DMS153 treated with DMSO at 0.1 percent for 48 hours (cell line): Measurements from ENCODE around the gene TOM1L2.

Source experiments
- DNase-seq: peaks from one replicate; lab custom pipeline; 2025; ENCODE audit not compliant: unreplicated experiment; lab: John Stamatoyannopoulos, UW

TOM1L2 gene

DNA sequence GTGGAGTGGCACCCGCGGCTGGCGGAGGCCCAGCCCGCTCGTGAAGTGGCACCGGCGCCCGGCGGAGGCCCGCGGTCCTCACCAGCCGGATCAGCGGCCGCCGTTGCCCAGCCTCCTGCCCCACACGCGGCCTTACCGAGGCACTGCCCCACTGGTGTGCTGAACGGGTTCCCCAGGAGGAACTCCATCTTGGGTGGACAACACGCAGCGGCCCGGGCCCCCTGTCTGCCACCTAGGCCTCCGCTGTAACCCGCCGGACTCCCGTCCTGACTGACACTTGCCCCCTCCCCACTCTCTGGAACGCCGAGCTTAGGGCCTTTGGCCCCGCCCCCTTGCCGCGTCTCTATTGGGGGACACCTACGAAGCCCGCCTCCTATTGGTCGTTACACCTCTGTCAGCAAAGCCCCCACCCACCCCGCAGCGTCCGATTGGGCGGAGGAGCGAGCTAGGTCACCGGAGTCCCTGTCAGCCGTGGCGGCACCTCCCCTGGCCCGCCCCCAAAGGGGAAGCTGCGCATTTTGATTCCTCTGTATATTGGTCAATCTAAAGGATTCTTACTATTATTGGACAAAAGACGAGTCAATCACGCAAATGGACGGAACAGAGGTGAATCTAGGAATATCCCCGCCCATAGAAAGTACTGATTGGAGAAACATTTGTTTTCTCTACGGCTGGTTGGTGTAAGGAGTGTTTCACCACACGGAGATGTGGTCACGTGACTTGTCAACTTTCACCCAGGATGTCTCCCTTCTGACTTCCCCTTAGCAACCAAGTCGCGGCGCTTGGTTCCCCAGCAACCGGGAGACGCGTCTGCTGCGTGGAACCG lies at the start of gene TOM1L2, which contains the start of gene DRC3:
TOM1L2 (minus strand) TSS at position 275 of the 826 bp plus-strand sequence; CDS start at position 188, 87 bp downstream.
DRC3 (plus strand) TSS at position 737 of the 826 bp plus-strand sequence. CDS start 4,737 bp downstream, outside the sequence.
- peak; percentile 98 for DNase-seq

DNA sequence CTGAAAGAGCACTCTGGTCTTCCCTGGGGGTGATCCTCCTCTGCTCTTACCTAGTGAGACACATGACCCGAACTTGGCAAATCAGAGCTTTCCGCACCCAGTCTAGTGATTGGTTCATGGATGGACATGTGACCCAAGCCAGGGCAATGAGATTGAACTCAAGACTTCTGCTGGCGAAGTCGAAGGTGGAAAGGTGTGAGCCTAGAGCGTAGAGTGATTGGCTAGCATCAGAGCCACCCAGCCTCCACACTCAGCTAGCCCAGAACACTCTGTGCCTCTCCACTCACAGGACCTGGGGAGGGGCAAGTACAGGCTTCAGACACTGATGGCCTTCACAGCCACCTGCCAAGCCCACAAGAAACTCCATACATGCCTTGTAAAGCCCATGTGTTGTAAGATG lies 49.2 kb upstream of the TOM1L2 start:
- DNase-seq = no peak

DNA sequence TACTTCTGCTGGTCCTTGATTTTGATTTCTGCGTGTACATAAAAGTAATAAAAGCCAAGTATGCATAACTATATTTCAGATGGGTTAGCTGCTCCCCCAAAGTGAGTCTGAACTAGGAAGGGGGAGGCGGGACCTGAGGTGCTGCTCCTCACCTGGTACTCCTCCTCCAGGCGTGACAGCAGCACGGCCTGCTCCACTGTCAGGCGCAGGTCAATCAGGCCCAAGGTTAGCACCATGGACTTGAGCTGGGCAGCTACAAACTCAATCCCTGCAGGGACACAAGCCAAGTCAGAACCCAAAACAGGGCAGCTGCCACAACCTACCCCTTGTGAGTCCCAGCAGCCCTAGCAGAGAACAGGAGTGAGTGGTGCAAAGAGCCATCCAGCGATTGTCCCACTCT lies 48.8 kb upstream of the TOM1L2 start:
- DNase-seq = no peak

DNA sequence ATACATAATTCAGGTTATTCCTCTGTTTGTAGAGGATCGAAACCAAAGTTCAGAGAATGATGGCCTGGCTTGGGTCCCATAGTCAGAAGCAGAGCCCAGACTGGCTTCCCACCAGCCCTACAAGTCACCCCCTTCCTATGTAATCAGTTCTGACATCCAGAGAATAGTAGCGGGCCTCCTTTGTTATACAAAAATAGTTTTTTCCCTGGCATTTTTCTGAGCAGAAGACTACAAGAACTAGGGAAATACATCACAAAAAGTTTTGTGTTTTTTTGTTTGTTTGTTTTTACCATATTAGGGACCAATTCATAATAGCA lies 47.6 kb upstream of the TOM1L2 start:
- DNase-seq = no peak

DNA sequence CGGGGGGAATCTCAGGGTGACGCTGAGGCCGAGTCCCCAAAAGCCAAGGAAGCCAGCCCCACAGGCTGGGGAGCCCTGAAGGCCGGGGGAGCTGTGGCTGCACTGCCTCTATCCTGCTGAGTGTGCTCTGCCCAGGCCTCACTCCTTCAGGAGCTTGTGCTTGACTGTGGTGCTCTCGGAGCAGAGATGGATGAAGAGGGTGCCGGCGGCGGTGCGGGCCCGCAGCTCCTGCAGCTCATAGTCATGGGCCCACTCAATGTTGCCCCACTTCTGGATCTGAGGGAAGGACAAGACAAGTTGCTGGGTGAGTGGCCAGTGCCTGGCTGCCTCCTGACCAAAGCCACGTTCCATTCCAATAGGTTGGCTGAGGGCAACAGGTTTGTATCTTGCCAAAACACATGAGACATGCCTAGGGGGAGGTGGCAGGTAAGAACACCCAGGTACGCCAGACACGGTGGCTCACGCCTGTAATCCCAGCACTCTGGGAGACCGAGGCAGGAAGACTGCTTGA lies 46.3 kb upstream of the TOM1L2 start:
- DNase-seq = no peak

DNA sequence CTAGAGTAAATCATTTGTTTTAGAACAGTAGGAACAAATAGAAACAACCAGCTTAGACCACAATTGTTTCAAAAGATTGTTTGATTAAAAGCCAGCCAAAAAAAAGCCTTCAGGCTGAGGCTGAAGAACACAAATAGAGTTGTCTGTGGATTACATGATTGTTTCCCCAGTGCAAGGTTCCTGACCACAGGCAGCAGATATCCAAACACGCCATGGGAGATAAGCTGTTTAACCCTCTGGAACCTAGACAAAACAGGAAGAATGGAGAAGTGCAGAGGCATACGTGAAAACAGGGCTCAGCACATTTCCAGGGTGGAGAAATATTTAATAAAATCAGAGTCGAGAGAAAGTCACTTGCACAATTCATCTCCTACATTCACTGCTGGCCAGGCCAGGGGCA lies 45.8 kb upstream of the TOM1L2 start:
- DNase-seq = no peak

DNA sequence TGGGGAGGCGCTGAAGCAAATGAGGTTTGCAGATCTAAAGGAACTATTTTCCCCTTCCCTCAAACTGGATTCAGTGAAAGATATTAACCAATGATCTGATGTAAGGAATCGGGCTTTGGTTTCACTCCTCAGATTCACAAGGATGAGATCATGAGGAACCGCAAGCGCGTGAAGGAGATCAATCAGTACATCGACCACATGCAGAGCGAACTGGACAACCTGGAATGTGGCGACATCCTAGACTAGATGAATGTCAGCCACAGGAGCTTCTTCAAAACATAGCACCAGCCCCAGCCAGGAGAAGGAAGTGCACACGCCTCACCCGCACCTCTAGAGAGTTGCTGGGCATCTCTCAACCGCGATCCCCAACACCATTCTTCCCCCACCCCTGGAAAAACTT lies 44.2 kb upstream of the TOM1L2 start:
- no peak for DNase-seq

DNA sequence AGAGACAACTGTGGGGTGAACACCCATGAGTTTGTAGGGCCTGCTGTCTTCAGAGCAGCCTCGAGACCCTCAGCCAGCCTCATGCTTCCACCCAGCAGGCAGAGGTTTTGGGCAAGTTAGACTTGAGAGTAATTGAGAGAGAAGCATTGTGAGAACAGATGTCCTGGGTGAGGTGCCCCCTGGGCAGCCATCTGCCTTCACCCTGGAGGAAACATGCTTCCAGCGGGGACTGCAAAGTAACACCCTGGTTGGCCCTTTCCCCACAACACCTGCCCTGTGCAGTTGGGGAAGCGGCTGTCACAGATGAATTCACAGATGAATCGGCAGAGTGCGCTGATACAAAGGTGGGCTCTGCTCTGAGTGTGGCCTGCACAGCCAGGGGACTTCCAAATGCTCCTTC lies 43.4 kb upstream of the TOM1L2 start:
- DNase-seq = no peak

DNA sequence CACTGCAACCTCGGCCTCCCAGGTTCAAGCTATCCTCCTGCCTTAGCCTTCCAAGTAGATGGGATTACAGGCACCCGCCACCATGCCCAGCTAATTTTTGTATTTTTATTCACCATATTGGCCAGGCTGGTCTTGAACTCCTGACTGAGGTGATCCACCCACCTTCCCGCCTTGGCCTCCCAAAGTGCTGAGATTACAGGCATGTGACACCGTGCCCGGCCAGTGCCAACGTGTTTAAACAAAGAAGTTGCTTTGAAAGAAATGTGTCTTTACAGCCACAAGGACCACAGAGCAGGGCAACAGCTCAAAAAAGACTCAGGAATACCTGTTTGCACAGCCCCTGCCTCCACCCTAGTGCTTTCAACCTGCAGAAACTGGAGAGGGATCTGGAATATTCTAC lies 41.8 kb upstream of the TOM1L2 start:
- DNase-seq = no peak

DNA sequence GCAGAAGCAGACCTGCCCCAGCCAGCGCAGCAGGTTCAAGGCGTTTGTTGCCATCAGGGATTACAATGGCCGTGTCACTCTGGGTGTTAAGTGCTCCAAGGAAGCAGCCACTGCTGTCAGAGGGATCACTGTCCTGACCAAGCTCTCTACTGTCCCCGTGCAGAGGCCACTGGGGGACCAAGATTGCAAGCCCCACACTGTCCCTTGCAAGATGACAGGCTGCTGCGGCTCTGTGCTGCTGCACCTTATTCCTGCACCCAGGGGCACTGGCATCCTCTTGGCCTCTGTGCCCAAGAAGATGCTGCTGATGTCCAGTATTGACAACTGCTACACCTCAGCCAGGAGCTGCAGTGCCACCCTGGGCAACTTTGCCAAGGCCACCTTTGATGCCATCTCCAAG lies 39.1 kb upstream of the TOM1L2 start:
- DNase-seq = no peak

DNA sequence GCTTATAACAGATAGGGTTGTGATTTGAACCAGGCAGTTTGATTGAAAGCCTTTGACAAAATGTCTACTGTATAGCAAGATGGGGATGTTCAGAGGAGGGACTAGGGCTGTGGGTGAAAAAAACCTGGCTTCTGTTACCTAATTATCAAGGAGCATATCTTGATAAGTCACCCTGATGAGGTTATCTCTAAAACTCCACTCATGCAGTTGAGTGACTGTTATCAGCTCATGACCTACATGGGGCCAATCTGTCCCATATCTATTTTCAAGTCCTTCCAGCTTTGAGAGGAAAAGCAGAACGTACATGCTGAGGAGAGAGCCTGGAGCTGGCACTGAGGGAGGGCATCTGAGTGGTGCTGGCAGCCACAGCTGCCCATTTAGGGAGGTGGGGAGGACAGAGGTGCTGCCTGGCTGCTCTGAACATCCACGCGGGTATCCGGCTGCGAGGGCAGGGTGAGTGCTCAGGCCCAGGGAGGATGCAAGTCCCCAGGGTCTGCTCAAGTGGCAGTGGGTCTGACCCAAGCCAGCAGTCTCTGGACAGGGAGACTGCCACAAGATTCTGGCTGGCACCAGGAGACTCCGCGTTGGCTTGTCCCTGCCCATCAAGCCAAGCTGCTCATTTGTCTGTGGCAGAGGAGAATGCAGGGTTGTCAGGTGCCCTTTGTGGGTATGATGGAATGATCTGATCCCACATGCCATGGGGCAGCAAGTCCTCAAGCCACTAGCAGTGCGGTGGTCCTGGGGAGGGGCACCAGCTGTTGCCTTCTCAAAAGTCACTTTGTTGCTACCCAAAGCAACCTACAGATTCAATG lies 37.6 kb upstream of the TOM1L2 start:
- DNase-seq = no peak

DNA sequence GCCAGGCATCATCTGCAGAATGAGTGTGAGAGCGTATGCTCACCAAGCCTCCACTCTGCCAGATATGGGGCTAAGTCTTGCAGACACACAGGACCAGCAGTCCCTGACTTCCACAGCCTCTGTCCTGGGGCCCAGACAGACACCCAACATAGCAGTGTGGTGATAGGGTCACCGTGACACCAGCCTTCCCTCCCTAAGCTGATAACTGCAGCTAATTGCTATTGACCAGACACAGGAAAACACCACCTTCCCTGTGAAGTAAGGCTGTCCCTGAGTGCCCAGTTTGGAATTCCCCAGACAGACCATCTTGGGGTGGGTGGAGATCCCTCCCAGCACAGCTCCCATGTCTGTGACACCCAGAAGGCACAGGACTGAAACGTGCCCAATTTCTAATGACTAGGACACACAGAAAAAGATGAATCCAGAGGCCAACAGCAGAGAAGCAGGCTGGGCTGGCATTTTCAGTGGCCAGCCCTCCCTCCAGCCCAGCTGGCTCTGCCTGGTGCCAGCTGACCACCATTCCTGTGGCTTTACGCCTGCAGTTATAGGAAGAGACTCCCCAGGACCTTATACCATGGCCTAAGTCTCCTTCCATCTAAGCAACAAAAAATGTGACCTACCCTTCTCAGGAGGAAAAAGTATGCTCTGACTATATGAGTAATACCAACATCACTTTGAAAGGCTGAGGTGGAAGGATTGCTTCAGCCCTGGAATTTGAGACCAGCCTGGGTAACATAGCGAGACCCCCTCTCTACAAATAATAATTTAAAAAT lies 36.5 kb upstream of the TOM1L2 start:
- no peak for DNase-seq

DNA sequence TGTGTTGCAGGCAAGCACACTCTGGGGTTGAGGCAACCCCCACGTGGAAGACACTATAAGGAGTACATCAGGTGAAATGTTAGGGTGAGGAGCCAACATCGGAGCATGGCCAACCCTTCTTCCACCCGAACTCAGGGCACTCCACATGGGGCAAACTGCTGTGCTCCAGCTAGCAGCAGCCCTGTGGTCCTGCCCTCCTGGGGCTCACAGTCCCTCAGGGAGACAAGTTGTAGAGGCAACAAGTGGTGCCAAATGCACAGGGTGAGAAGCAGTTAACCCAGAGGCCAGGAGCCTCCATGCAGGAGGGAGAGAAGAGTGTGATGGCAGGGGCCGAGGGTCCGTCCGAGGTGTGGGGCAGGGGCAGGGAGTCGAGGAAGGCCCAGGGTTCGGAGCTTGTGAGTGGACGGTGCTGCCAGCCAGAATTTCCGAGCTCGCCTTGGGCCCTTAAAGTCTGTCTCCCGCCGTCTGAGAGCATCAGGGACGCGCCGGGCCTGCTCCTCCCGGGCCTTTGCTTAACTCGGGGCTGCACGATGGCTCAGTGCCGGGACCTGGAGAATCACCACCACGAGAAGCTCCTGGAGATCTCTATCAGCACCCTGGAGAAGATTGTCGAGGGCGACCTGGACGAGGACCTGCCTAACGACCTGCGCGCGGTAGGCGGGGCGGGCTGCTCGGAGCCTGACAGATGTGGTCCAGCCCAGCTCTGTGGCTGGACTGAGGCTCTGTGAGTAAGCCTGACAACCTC lies 34.5 kb upstream of the TOM1L2 start:
- DNase-seq = no peak

DNA sequence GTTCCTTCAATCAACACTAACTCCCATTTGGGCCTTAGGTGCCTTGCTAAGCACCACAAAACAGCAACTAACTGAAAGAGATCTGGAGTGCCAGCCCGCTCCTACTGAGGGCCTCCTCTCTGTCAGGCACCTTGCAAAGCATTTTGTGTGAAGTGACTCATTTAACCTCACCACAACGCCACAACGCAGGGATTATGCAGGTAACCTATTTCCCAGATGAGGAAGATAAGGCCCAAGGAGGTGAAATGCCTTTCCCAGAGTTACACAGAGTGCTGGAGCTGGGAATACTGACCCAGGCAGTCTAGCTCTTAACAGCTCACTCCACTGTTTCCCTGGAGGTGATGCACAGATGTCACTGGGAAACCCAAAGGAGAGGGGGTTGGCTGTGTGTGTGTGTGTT lies 33.3 kb upstream of the TOM1L2 start:
- no peak for DNase-seq

DNA sequence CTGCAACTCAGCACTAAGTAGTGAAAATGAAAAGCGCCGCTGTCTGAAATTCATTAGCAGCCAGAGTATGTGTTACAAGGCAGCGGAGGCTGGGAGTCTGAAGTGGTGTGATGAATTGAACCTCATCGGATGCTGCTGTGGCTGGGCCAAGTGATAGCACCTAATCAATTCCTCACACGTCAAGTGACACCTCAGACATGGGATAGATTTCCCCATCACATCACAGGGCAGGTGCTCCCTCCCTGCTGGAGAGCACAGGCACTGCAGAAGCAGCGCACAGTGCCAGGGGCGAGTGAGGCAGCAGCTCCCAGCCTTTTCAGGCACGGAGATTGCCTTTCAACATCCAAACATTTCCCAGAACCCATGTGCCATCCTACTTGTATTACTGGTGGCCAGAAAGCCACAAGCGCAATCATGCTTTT lies 32.7 kb upstream of the TOM1L2 start:
- DNase-seq = no peak

DNA sequence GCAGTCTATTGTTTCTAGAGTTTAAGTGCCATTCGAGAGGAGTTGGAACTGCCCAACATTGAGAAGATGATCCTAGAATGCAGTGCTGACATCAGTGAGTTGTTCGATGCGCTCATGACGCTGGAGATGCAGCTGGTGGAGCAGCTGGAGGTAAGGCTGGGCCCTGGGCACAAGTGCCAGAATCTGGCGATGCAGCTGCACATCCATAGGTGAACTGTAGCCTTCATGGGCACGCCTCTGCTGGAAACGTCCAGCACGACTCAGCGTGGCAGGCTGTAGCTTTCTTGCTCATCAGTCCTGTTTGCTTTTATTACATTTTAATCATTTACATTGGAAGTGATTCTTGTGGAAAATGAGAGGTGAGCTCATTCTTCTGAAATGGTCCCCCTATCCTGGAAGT lies 32.1 kb upstream of the TOM1L2 start:
- no peak for DNase-seq

DNA sequence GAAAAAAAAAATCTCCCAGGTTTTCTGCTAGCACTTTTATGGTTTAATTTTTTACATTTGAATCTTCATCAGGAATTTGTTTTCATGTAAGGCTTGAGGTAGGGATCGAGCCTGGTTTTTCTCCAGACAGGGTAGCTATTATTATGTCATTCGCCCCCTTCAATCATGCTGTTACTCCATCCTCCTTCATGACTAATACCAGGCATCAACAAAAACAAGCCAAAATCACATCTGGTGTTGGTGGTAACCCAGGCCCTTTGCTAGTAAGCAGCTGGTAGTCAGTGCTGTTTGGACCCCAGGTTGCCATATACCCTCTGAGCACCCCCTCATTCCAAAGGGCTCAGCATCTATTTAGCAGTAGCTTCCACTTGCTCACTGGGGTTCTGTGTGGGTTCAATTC lies 30.0 kb upstream of the TOM1L2 start:
- no peak for DNase-seq

DNA sequence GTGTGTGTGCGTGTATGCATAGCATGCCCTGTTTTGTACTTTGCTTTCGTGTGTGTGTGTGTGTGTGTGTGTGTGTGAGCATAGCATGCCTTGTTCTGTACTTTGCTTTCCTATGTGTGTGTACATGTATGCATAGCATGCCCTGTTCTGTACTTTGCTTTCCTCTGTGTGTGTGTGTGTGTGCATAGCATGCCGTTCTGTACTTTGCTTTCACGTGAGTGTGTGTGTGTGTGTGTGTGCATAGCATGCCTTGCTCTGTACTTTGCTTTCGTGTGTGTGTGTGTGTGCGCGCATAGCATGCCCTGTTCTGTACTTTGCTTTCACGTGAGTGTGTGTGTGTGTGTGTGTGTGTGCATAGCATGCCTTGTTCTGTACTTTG lies 27.8 kb upstream of the TOM1L2 start:
- no peak for DNase-seq

DNA sequence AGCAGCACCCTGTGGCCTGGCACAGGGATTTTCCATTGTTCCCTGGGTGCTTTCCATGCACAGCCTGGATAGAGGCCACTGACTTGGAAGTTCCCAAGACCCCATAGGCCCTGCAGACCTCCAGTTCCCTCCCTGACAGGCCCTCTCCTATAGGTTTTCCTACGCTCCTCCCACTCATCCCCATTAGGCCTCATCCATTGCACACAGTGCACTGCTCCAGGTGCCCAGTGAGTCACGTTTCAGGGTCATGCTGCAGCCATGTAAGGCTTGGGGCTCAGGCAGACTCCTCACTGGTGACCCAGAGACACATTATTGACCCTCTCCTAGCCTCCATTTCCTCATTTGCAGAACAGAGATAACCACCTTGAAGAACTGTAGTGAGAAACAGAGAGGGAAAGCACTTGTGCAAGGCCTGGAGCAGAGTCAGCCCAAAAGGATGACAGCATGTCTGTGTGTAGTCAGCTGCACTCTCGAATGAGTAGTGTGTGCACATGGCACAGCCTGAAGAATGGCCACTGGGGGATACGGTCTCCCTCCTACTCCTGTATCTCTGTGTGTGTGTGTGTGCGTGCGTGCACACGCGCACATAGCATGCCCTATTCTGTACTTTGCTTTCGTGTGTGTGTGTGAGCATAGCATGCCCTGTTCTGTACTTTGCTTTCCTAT lies 27.3 kb upstream of the TOM1L2 start:
- DNase-seq = no peak

DNA sequence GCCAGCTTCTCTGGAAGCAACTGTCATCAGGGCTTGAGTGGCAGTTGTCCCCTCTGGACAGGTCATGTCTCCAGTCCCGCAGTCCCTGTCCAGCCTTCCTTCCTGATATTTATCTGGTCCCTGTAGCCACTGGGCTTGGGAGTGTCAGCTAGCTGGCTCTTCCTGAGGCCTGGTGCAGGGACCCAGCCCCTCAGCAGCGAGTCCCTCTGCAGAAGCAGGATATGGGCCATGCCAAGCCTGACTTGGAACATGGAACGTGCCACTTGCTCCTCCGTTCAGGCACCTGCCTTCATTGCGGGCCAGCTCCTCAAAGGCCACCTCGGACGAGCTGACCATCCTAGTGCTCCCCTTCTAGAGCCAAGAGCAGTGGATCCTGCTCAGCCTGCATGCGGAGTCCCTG lies 26.7 kb upstream of the TOM1L2 start:
- no peak for DNase-seq
